ENCODE data around the gene TIE1.

TIE1 gene

GRCh38 chr1:43315481-43315880 lies 14.7 kb downstream of the TIE1 start:
- TF ChIP-seq, protein P1, sequence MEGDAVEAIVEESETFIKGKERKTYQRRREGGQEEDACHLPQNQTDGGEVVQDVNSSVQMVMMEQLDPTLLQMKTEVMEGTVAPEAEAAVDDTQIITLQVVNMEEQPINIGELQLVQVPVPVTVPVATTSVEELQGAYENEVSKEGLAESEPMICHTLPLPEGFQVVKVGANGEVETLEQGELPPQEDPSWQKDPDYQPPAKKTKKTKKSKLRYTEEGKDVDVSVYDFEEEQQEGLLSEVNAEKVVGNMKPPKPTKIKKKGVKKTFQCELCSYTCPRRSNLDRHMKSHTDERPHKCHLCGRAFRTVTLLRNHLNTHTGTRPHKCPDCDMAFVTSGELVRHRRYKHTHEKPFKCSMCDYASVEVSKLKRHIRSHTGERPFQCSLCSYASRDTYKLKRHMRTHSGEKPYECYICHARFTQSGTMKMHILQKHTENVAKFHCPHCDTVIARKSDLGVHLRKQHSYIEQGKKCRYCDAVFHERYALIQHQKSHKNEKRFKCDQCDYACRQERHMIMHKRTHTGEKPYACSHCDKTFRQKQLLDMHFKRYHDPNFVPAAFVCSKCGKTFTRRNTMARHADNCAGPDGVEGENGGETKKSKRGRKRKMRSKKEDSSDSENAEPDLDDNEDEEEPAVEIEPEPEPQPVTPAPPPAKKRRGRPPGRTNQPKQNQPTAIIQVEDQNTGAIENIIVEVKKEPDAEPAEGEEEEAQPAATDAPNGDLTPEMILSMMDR (IDR thresholded peaks at IDR 0.05; ENCODE audit: control insufficient read depth, insufficient read depth, low read depth, low read length, missing control alignments): no peak
- DNase-seq (ENCODE audit: low read depth): no peak
- H3K4me3 ChIP-seq (ENCODE audit: control insufficient read depth, low read depth, low read length): no peak overlapping the region

- H3K4me3 ChIP-seq (ENCODE audit: control insufficient read depth, low read depth, low read length): no peak overlapping the region
- DNase-seq (ENCODE audit: low read depth): no peak
- TF ChIP-seq, protein P1 (IDR thresholded peaks at IDR 0.05; ENCODE audit: control insufficient read depth, insufficient read depth, low read depth, low read length, missing control alignments): no peak
Observed at GRCh38 chr1:43315963-43316737, 15.4 kb downstream of the TIE1 start.

GRCh38 chr1:43316738-43317520 lies 16.1 kb downstream of the TIE1 start:
- TF ChIP-seq, protein P1 (IDR thresholded peaks at IDR 0.05; ENCODE audit: control insufficient read depth, insufficient read depth, low read depth, low read length, missing control alignments): no peak
- no peak for DNase-seq (ENCODE audit: low read depth)
- H3K4me3 ChIP-seq (ENCODE audit: control insufficient read depth, low read depth, low read length): no peak overlapping the region

DNA sequence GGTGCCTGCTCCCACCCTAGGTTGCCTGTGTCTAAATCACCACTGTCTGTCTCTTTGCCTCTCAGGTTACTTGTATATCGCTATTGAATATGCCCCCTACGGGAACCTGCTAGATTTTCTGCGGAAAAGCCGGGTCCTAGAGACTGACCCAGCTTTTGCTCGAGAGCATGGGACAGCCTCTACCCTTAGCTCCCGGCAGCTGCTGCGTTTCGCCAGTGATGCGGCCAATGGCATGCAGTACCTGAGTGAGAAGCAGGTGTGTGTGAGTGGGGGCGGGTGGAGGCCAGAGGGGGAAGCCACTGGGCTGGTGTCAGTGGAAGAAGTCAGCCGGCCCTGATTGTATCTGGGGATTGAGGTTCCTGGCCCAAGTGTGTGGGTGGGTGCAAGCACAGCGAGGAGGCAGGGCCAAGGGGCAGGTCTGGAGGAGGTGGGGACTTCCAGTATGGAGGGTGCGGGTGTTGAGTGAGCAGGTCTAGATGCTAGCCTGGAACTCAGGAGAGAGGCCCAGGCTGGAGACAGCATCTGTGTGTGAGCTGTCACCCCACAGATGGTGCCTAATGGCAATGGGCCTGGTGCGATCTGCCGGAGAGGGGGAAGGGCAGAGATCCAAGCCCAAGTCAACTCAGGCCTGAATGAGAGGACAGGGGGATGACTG lies 17.2 kb downstream of the TIE1 start:
- no peak overlapping the region for H3K4me3 ChIP-seq (ENCODE audit: control insufficient read depth, low read depth, low read length)
- TF ChIP-seq, protein P1 (IDR thresholded peaks at IDR 0.05; ENCODE audit: control insufficient read depth, insufficient read depth, low read depth, low read length, missing control alignments): no peak
- no peak for DNase-seq (ENCODE audit: low read depth)

DNA sequence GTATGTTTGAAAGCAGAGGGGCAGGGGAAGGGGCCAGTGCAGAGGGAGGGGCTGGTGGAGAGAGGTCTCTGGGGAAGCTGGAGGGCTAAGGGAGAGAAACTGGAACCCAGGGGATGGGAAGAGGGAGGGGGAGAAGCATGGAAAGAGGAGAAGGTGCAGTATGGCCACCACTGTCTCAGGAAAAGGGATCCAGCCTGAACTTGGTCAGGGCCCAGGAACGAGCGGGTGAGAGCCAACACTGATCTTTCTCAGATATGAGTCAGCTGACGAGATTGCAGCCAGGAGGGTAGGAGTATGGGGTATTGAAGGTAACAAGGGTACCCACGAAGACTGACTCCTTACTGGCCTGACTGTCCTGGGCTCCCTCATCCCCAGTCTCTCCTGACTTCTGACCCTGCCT lies 18.0 kb downstream of the TIE1 start:
- TF ChIP-seq, protein P1 (IDR thresholded peaks at IDR 0.05; ENCODE audit: control insufficient read depth, insufficient read depth, low read depth, low read length, missing control alignments): no peak
- DNase-seq (ENCODE audit: low read depth): no peak
- no peak overlapping the region for H3K4me3 ChIP-seq (ENCODE audit: control insufficient read depth, low read depth, low read length)

DNA sequence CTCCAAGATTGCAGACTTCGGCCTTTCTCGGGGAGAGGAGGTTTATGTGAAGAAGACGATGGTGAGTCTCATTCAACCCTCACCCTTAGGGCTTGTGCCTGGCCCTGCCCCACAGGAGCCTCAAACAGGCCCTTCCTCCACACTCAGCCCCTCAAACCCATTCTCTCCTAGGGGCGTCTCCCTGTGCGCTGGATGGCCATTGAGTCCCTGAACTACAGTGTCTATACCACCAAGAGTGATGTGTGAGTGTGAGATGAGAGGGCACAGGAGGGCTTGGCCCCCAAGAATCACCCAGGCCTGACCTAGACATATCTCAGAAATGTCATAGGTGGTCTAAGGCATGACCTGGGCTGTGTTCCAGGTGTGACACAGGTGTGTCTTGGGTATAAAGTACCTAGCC lies 18.5 kb downstream of the TIE1 start:
- no peak for DNase-seq (ENCODE audit: low read depth)
- TF ChIP-seq, protein P1 (IDR thresholded peaks at IDR 0.05; ENCODE audit: control insufficient read depth, insufficient read depth, low read depth, low read length, missing control alignments): no peak
- no peak overlapping the region for H3K4me3 ChIP-seq (ENCODE audit: control insufficient read depth, low read depth, low read length)
